ENCODE measurements around the gene RPS16.

GRCh38 chr19:39416152-39417120 is 19.3 kb downstream of the RPS16 start:
- no peak for TF ChIP-seq CTCF (IDR thresholded peaks at IDR 0.05)
- TF ChIP-seq POLR2A (IDR thresholded peaks at IDR 0.05): no peak
- TF ChIP-seq EP300 (IDR thresholded peaks at IDR 0.05): no peak
